Measurements from ENCODE around the gene ARSK. TPM values are rescaled to one million over a fixed set of nuclear protein-coding genes. Genes with fewer than 3 reads are reported as not detected.

Gene ARSK
- polyA plus RNA-seq, 1 of the 3 experiments (the other 2 are of a cell fraction): 5.6 TPM

DNA sequence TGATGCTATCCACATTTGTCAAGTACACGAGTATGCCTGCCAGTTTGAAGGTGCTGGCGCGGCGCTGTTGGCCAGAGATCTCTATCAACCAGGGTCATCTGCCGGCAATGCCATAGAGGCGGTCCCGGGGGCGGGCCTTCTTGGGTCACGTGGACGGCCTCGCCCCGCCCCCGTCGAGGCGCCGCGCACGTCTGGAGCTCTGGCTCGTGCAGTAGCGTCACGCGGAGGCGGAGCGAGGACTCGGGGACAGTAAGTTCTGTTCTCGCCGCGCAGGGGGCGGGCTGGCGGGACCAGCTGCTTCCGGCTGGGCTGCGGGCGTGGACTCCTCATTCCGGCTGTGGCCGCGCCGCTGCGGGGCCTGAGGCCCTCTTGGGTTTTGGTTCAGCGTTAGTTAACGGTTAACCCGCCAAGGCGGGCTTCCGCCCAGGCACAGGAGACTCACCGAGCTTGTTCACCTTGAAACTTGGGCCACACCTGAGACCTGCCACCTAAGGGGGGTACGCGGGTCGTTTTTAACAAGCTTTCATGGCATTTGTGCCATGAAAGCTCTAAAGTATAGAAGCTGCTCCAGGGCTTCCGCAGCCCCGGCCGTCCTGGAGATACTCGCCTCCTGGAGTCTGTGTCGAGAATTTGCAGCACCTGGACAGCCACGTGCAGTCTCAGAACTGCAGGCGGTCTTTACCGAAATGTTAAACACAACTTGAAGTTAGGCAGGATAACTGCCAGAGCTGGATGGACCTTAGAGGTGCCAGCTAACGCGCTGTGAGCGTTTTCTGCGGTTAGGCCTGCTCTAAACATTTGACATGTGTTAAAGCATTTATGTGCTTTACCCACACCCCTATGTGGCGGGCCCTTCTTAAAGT is 91.9 kb downstream of the ARSK start, which contains the start of gene RFESD:
Gene RFESD, plus strand, starts transcription at position 209 of the 863 bp plus-strand sequence. CDS start 5,495 bp downstream, outside the sequence.
- POLR2A ChIA-PET: interaction anchor here (0.5 to 1.8 kb wide), 9 partner anchors 24 to 690 kb away, joined by 3 to 25 read pairs (median 4); partner anchors contain the start of gene RHOBTB3
- H3K27me3 ChIP-seq (ENCODE audit: insufficient read depth): no peaks in the 10 kb centered on the region
- peak within 1 kb of the TSS; percentile 92 for H2AFZ ChIP-seq (ENCODE audit: low read depth)
- H3K4me2 ChIP-seq: peak within 1 kb of the TSS; percentile 86
- H3K9ac ChIP-seq: peak within 1 kb of the TSS; percentile 78
- WGBS (ENCODE audit: low lambda C conversion rate): 9% methylated on average over 32 of the region's 60 CpGs
- peak within 1 kb of the TSS; percentile 59 to 66 for H3K4me3 ChIP-seq (ENCODE audit: low read depth in 2 of 2, low read length in 1 of 2)
- no peaks in the 10 kb centered on the region for H3K9me2 ChIP-seq
- H3K9me3 ChIP-seq: no peaks in the 10 kb centered on the region
- H3K79me2 ChIP-seq (ENCODE audit: insufficient read depth): no peaks in the 10 kb centered on the region
- H4K20me1 ChIP-seq (ENCODE audit: insufficient read depth): no peaks in the 10 kb centered on the region
- peaks cover 13% of the 10 kb centered on the region for H3F3A ChIP-seq (replicated peaks; ENCODE audit: insufficient read depth)
- CTCF ChIA-PET: interaction anchor here (0.7 to 9.5 kb wide), 10 partner anchors 18 to 690 kb away, joined by 3 to 139 read pairs (median 6); partner anchors contain the start of gene RHOBTB3
- peak; percentile 94 for DNase-seq
- H3K4me1 ChIP-seq (ENCODE audit: control insufficient read depth in 1 of 2, insufficient read depth in 2 of 2, low read depth in 1 of 2, low read length in 1 of 2): peaks cover 0 to 6% of the 10 kb centered on the region in 2 experiments; a peak in 2 of 4 replicates
- H3K27ac ChIP-seq (ENCODE audit: low read depth in 2 of 2, low read length in 1 of 2): peak within 1 kb of the TSS; percentile 64 to 89
- no peaks in the 10 kb centered on the region for H3K36me3 ChIP-seq (replicated peaks in 1 of 2; ENCODE audit: control insufficient read depth in 1 of 2, insufficient read depth in 2 of 2, low read length in 1 of 2)
- TF ChIP-seq, protein P1, sequence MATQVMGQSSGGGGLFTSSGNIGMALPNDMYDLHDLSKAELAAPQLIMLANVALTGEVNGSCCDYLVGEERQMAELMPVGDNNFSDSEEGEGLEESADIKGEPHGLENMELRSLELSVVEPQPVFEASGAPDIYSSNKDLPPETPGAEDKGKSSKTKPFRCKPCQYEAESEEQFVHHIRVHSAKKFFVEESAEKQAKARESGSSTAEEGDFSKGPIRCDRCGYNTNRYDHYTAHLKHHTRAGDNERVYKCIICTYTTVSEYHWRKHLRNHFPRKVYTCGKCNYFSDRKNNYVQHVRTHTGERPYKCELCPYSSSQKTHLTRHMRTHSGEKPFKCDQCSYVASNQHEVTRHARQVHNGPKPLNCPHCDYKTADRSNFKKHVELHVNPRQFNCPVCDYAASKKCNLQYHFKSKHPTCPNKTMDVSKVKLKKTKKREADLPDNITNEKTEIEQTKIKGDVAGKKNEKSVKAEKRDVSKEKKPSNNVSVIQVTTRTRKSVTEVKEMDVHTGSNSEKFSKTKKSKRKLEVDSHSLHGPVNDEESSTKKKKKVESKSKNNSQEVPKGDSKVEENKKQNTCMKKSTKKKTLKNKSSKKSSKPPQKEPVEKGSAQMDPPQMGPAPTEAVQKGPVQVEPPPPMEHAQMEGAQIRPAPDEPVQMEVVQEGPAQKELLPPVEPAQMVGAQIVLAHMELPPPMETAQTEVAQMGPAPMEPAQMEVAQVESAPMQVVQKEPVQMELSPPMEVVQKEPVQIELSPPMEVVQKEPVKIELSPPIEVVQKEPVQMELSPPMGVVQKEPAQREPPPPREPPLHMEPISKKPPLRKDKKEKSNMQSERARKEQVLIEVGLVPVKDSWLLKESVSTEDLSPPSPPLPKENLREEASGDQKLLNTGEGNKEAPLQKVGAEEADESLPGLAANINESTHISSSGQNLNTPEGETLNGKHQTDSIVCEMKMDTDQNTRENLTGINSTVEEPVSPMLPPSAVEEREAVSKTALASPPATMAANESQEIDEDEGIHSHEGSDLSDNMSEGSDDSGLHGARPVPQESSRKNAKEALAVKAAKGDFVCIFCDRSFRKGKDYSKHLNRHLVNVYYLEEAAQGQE (IDR thresholded peaks at IDR 0.05; ENCODE audit: low read depth, low read length): peak; percentile 37; the same call in 1 of the 2 replicates
- peak; percentile 68 for TF ChIP-seq NRF1 (IDR thresholded peaks at IDR 0.05; ENCODE audit: low read depth, low read length)
- no peak for TF ChIP-seq TEAD4 (IDR thresholded peaks at IDR 0.05; ENCODE audit: borderline replicate concordance, insufficient read depth)
- TF ChIP-seq MXI1 (IDR thresholded peaks at IDR 0.05; ENCODE audit: low read depth, low read length): peak; percentile 87
- no peak for TF ChIP-seq RFX5 (IDR thresholded peaks at IDR 0.05; ENCODE audit: low read length)
- TF ChIP-seq IRF3 (IDR thresholded peaks at IDR 0.05; ENCODE audit: low read depth, low read length): no peak
- peak; percentile 41 for TF ChIP-seq TCF12 (IDR thresholded peaks at IDR 0.05)
- TF ChIP-seq EP300 (IDR thresholded peaks at IDR 0.05; ENCODE audit: borderline replicate concordance in 1 of 2, low read depth in 1 of 2, low read length in 1 of 2): peak; percentile 28 to 35; a peak in 2 of 4 replicates
- no peak for TF ChIP-seq JUND (IDR thresholded peaks at IDR 0.05)
- no peak for TF ChIP-seq SMC3 (IDR thresholded peaks at IDR 0.05; ENCODE audit: low read depth, low read length)
- TF ChIP-seq GATA2 (CRISPR knock-in tag; IDR thresholded peaks at IDR 0.05): peak; percentile 95
- TF ChIP-seq SIN3A (IDR thresholded peaks at IDR 0.05; ENCODE audit: borderline replicate concordance, low read depth, low read length): peak; percentile 84; the same call in 1 of the 2 replicates
- TF ChIP-seq EZH2phosphoT487 (IDR thresholded peaks at IDR 0.05; ENCODE audit: borderline replicate concordance, low read depth): no peak
- TF ChIP-seq RCOR1 (IDR thresholded peaks at IDR 0.05; ENCODE audit: low read length): no peak
- TF ChIP-seq RXRA (IDR thresholded peaks at IDR 0.05; ENCODE audit: borderline replicate concordance, low read depth): peak; percentile 38; the same call in 1 of the 2 replicates
- peak; percentile 95 for TF ChIP-seq USF1 (IDR thresholded peaks at IDR 0.05; ENCODE audit: borderline replicate concordance, low read depth)
- no peak for TF ChIP-seq RAD21 (IDR thresholded peaks at IDR 0.05; ENCODE audit: low read length)
- peak; percentile 93 for TF ChIP-seq POLR2AphosphoS5 (IDR thresholded peaks at IDR 0.05; ENCODE audit: low read depth, low read length)
- peak; percentile 89; the same call in 1 of the 2 replicates for TF ChIP-seq TAF1 (IDR thresholded peaks at IDR 0.05; ENCODE audit: borderline replicate concordance, low read depth, low read length)
- TF ChIP-seq ELF1 (IDR thresholded peaks at IDR 0.05): peak; percentile 55; the same call in 1 of the 2 replicates
- TF ChIP-seq CHD2 (IDR thresholded peaks at IDR 0.05; ENCODE audit: low read length, partially characterized antibody): peak; percentile 57
- TF ChIP-seq, protein P2, sequence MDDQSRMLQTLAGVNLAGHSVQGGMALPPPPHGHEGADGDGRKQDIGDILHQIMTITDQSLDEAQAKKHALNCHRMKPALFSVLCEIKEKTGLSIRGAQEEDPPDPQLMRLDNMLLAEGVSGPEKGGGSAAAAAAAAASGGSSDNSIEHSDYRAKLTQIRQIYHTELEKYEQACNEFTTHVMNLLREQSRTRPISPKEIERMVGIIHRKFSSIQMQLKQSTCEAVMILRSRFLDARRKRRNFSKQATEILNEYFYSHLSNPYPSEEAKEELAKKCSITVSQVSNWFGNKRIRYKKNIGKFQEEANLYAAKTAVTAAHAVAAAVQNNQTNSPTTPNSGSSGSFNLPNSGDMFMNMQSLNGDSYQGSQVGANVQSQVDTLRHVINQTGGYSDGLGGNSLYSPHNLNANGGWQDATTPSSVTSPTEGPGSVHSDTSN (IDR thresholded peaks at IDR 0.05): peak; percentile 33; the same call in 1 of the 2 replicates
- TF ChIP-seq, protein P3, sequence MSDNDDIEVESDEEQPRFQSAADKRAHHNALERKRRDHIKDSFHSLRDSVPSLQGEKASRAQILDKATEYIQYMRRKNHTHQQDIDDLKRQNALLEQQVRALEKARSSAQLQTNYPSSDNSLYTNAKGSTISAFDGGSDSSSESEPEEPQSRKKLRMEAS (IDR thresholded peaks at IDR 0.05; ENCODE audit: low read depth): peak; percentile 72
- no peak for TF ChIP-seq FOSL2 (IDR thresholded peaks at IDR 0.05; ENCODE audit: borderline replicate concordance, low read depth)
- no peak for TF ChIP-seq FOXJ3 (CRISPR knock-in tag; IDR thresholded peaks at IDR 0.05)

All from SK-N-SH (cell line).